A549 (cell line): Measurements from ENCODE around the gene ZDHHC11B. TPM values are rescaled to one million over a fixed set of nuclear protein-coding genes. Genes with fewer than 3 reads are reported as not detected.

ENCODE experiments used
- ATAC-seq, 2 experiments: fragments of 200-7000 bp in 1 of 2; fragments of >200 bp in 1 of 2; cut with Nextera tagmentation in 1 of 2; cut with Tn5 transposase in 1 of 2; 3 replicates each; pipeline versions ENCODE4 v1.8.0 to v1.9.1; 2018 to 2020; ENCODE audit warnings: mild to moderate bottlenecking in 1 of 2, moderate library complexity in 1 of 2
- CTCF ChIA-PET: fragments of 300-600 bp; sonication (Branson Sonifier 250); formaldehyde crosslinking; extraction: SDS; loops from one replicate; lab custom pipeline; 2021; ENCODE audit warnings: antibody characterized with exemption, inconsistent platforms; lab: Yijun Ruan, JAX
- POLR2A ChIA-PET: fragments of 350-600 bp; formaldehyde crosslinking; extraction: SDS; loops from one replicate; lab custom pipeline; 2021; ENCODE audit warnings: antibody characterized with exemption, inconsistent platforms; lab: Yijun Ruan, JAX
- DNase-seq, 2 experiments: peaks; one replicate each; pipeline versions ENCODE4 v3.0.0 to v3.0.0-alpha.2; 2011 to 2016; ENCODE audit warnings: low read depth in 1 of 2, low spot score in 1 of 2
- FAIRE-seq: peaks from 2 replicates; lab custom pipeline; 2011; peaks lifted over from hg19 to GRCh38; lab: Jason Lieb, UNC
- H3K27ac ChIP-seq, 2 experiments: fragments of >200 bp; sonication (Bioruptor Twin); formaldehyde crosslinking; 3 replicates each; pipeline ENCODE4 v1.5.1; 2016 to 2017
- H3K4me1 ChIP-seq: fragments of >200 bp; sonication (Bioruptor Twin); formaldehyde crosslinking; 3 replicates; pipeline ENCODE4 v1.6.1; 2016
- H3K4me2 ChIP-seq: fragments of >200 bp; sonication (Bioruptor Twin); formaldehyde crosslinking; 3 replicates; pipeline ENCODE4 v1.6.1; 2016
- H3K4me3 ChIP-seq: fragments of >200 bp; sonication (Bioruptor Twin); formaldehyde crosslinking; 3 replicates; pipeline ENCODE4 v1.5.1; 2016
- H3K9me3 ChIP-seq: fragments of >200 bp; sonication (Bioruptor Twin); formaldehyde crosslinking; 3 replicates; pipeline ENCODE4 v1.6.1; 2016
- ATOH8 ChIP-seq: fragments of 250-450 bp; sonication (Bioruptor Pico); IDR thresholded peaks from 2 replicates; pipeline ENCODE4 v1.5.0; 2020; ENCODE audit warnings: low read depth, mild to moderate bottlenecking, moderate library complexity
- EHF ChIP-seq: fragments of 250-450 bp; sonication (Bioruptor Pico); IDR thresholded peaks from 2 replicates; pipeline ENCODE4 v1.5.0; 2020; ENCODE audit warnings: mild to moderate bottlenecking
- JUNB ChIP-seq: fragments of >200 bp; sonication (Bioruptor Twin); formaldehyde crosslinking; IDR thresholded peaks from 2 replicates; pipeline ENCODE4 v1.6.1; 2016
- KDM1A ChIP-seq: fragments of 200-600 bp; sonication (generic); IDR thresholded peaks from 2 replicates; pipeline ENCODE4 v1.6.1; 2016; ENCODE audit warnings: low read depth, mild to moderate bottlenecking
- MAZ ChIP-seq: fragments of 150-350 bp; IDR thresholded peaks from 2 replicates; pipeline ENCODE4 v1.6.1; 2014; ENCODE audit warnings: antibody characterized with exemption, low read depth, low read length, borderline replicate concordance
- NPAS2 ChIP-seq: fragments of 250-450 bp; sonication (Bioruptor Pico); IDR thresholded peaks from 2 replicates; pipeline ENCODE4 v1.8.0; 2022; ENCODE audit warnings: mild to moderate bottlenecking, moderate library complexity, borderline replicate concordance
- NR3C1 ChIP-seq: fragments of >200 bp; sonication (Bioruptor Twin); formaldehyde crosslinking; IDR thresholded peaks from 3 replicates; pipeline ENCODE4 v1.6.1; 2017
- PBX3 ChIP-seq: IDR thresholded peaks from 2 replicates; pipeline ENCODE4 v1.6.1; 2012
- PHF8 ChIP-seq: fragments of 200-600 bp; sonication (generic); IDR thresholded peaks from 2 replicates; pipeline ENCODE4 v1.6.1; 2016; ENCODE audit warnings: low read depth, mild to moderate bottlenecking, antibody characterized with exemption, moderate library complexity, borderline replicate concordance
- POLR2A ChIP-seq: IDR thresholded peaks from 2 replicates; pipeline ENCODE4 v1.6.1; 2012; ENCODE audit warnings: mild to moderate bottlenecking, low read length
- RCOR1 ChIP-seq: fragments of 150-350 bp; IDR thresholded peaks from 2 replicates; pipeline ENCODE4 v1.6.1; 2014; ENCODE audit warnings: antibody characterized with exemption, low read length, low read depth
- RFX5 ChIP-seq: fragments of 450-650 bp; IDR thresholded peaks from 2 replicates; pipeline ENCODE4 v1.7.1; 2014; ENCODE audit warnings: antibody characterized with exemption, mild to moderate bottlenecking, moderate library complexity
- SMC3 ChIP-seq: fragments of >200 bp; sonication (Bioruptor Twin); formaldehyde crosslinking; IDR thresholded peaks from 3 replicates; pipeline ENCODE4 v1.6.1; 2018; ENCODE audit warnings: inconsistent platforms
- ZFP36 ChIP-seq: fragments of 450-650 bp; IDR thresholded peaks from 2 replicates; pipeline ENCODE4 v1.6.1; 2014; ENCODE audit warnings: borderline replicate concordance; ENCODE audit not compliant: partially characterized antibody
- ZSCAN20 ChIP-seq: fragments of 250-450 bp; sonication (Bioruptor Pico); IDR thresholded peaks from 2 replicates; pipeline ENCODE4 v1.8.0; 2022; ENCODE audit warnings: mild to moderate bottlenecking, moderate library complexity
- WGBS: methylation state at CpG from one replicate; pipeline ENCODE4 v1.1.6; 2017; ENCODE audit errors: missing lambda C conversion rate; 5-methylcytosine and 5-hydroxymethylcytosine counted together
- polyA plus RNA-seq, 4 experiments: library from polyadenylated mRNA; depleted of rRNA in 3 of 4; stranded (reverse); fragments of >200 nt; fragmentation: RNase III in 1 of 4; extraction: RNeasy Plus Mini Kit Qiagen cat#74134 plus additional on column Dnase treatment in 1 of 4; gene quantifications; 2 replicates in 3 of 4; 3 replicates in 1 of 4; pipeline ENCODE4 v1.2.3, GENCODE V29; 2011 to 2017

Gene ZDHHC11B
- polyA plus RNA-seq, 2 of the 4 experiments (the other 2 are of a cell fraction): 0.18 to 1.0 TPM

GRCh38 chr5:677131-678101 lies 107.1 kb downstream of the ZDHHC11B start:
- no peak overlapping the region for H3K4me3 ChIP-seq
- DNase-seq (no peak), ATAC-seq (no peak)
- CTCF ChIA-PET: interaction anchor here (1.1 to 2.2 kb wide), 3 partner anchors 224 to 490 kb away, joined by 3 to 9 read pairs (median 4); no protein-coding TSS in a partner anchor
- WGBS: 79% methylated on average over 37 of the region's 44 CpGs
- H3K27ac ChIP-seq: no peak overlapping the region
- TF ChIP-seq ATOH8 (CRISPR knock-in tag) (no peak), SMC3 (no peak), NR3C1 (no peak)
- TF ChIP-seq, all 56 proteins: peak for 0
- peaks cover 17% of the 10 kb centered on the region for H3K4me1 ChIP-seq
- no peak overlapping the region for H3K4me2 ChIP-seq
- no peaks in the 10 kb centered on the region for H3K9me3 ChIP-seq
- POLR2A ChIA-PET: no interaction called here
- no peak for FAIRE-seq

- H3K4me1 ChIP-seq: peaks cover 24% of the 10 kb centered on the region
These were observed 107.8 kb downstream of the ZDHHC11B start for GRCh38 chr5:676699-677076.

GRCh38 chr5:675871-676698 lies 108.4 kb downstream of the ZDHHC11B start:
- Histone ChIP-seq H3K4me2 (no peak overlapping the region), H3K27ac (no peak overlapping the region), H3K4me1 (peaks cover 30% of the 10 kb centered on the region), H3K4me3 (no peak overlapping the region), H3K9me3 (no peaks in the 10 kb centered on the region)
- 77% methylated on average over 29 of the region's 36 CpGs for WGBS
- TF ChIP-seq EHF (CRISPR knock-in tag) (no peak), PBX3 (no peak), ZFP36 (no peak), NPAS2 (no peak), KDM1A (no peak), JUNB (no peak), PHF8 (no peak), RFX5 (no peak), MAZ (no peak), ZSCAN20 (CRISPR knock-in tag) (no peak)
- CTCF ChIA-PET: interaction anchor here (1.5 to 2.2 kb wide), 3 partner anchors 226 to 492 kb away, joined by 3 to 9 read pairs (median 4); no protein-coding TSS in a partner anchor
- POLR2A ChIA-PET: no interaction called here
- no peak for DNase-seq
- no peak for FAIRE-seq
- ATAC-seq: no peak

More at GRCh38 chr5:676699-677076, 107.8 kb downstream of the ZDHHC11B start:
- H3K27ac ChIP-seq: no peak overlapping the region
- POLR2A ChIA-PET: no interaction called here
- no peak for DNase-seq
- no peak overlapping the region for H3K4me3 ChIP-seq
- H3K4me2 ChIP-seq: no peak overlapping the region
- FAIRE-seq: no peak
- CTCF ChIA-PET: interaction anchor here (1.5 to 2.2 kb wide), 3 partner anchors 225 to 491 kb away, joined by 3 to 9 read pairs (median 4); no protein-coding TSS in a partner anchor
- 92% methylated on average over 48 of the region's 48 CpGs for WGBS
- H3K9me3 ChIP-seq: no peaks in the 10 kb centered on the region
- TF ChIP-seq RCOR1 (no peak), POLR2A (peak; percentile 27; the same call in 1 of the 2 replicates)
- no peak for ATAC-seq
